Activated naive CD8-positive, alpha-beta T cell treated with anti-CD3 and anti-CD28 coated beads for 36 hours (primary cell): ENCODE results near the gene C6orf62. TPM values are rescaled to one million over a fixed set of nuclear protein-coding genes. Genes with fewer than 3 reads are reported as not detected.
A peak's percentile ranks its signal among the peaks of the same experiment; 100 is the strongest.
"Not testable (repeated sequence)": the region's sequence is repeated elsewhere in the genome, so short reads cannot be mapped to it uniquely, and the experiment has no call there.

Experiments
- DNase-seq: peaks from one replicate; pipeline ENCODE4 v3.0.0; 2021
- H3K27ac Mint-ChIP-seq: one replicate; pipeline ENCODE4 v1.8.0; 2022; ENCODE audit warnings: mild to moderate bottlenecking, moderate library complexity, mixed read lengths
- H3K27me3 Mint-ChIP-seq: one replicate; pipeline ENCODE4 v1.8.0; 2022; ENCODE audit warnings: mild to moderate bottlenecking, mixed read lengths
- H3K36me3 Mint-ChIP-seq: one replicate; pipeline ENCODE4 v1.8.0; 2021; ENCODE audit warnings: mild to moderate bottlenecking, mixed read lengths
- H3K4me1 Mint-ChIP-seq: one replicate; pipeline ENCODE4 v1.8.0; 2021; ENCODE audit warnings: mixed read lengths
- H3K4me3 Mint-ChIP-seq: one replicate; pipeline ENCODE4 v1.8.0; 2022; ENCODE audit warnings: mild to moderate bottlenecking, moderate library complexity, mixed read lengths
- H3K9me3 Mint-ChIP-seq: one replicate; pipeline ENCODE4 v1.8.0; 2022; ENCODE audit warnings: mixed read lengths
- total RNA-seq, 2 experiments: library from RNA; stranded (reverse); gene quantifications; one replicate each; pipeline ENCODE4 v1.2.3, GENCODE V29; 2021

The C6orf62 gene
- total RNA-seq, 2 experiments from 2014 or later, result 110 to 111 TPM

DNA sequence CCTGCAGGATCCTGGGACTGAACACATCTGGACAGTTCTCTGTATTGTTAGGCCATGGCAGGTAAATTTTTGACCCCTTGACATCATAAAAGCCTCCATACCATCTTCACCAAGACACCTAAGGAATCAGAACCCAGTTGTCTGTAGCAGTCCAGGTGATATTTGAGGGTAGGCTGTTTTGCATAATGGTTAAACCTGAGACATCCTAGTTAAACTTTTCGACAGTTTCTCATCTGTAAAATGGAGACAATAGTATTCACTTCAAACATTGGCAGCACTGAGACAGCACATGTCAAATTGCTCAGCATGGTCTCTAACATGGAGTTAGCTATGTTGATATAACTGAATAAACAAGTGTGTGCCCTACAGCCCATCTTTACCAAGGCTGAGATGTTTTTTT, 24.8 kb downstream of the C6orf62 start:
- no peaks in the 10 kb centered on the region for H3K27me3 Mint-ChIP-seq
- no peak overlapping the region for H3K4me3 Mint-ChIP-seq
- H3K4me1 Mint-ChIP-seq, result peaks cover 24% of the 10 kb centered on the region
- no peak for DNase-seq
- no peaks in the 10 kb centered on the region for H3K9me3 Mint-ChIP-seq
- H3K27ac Mint-ChIP-seq, result no peak overlapping the region
- peaks cover 5% of the 10 kb centered on the region for H3K36me3 Mint-ChIP-seq

DNA sequence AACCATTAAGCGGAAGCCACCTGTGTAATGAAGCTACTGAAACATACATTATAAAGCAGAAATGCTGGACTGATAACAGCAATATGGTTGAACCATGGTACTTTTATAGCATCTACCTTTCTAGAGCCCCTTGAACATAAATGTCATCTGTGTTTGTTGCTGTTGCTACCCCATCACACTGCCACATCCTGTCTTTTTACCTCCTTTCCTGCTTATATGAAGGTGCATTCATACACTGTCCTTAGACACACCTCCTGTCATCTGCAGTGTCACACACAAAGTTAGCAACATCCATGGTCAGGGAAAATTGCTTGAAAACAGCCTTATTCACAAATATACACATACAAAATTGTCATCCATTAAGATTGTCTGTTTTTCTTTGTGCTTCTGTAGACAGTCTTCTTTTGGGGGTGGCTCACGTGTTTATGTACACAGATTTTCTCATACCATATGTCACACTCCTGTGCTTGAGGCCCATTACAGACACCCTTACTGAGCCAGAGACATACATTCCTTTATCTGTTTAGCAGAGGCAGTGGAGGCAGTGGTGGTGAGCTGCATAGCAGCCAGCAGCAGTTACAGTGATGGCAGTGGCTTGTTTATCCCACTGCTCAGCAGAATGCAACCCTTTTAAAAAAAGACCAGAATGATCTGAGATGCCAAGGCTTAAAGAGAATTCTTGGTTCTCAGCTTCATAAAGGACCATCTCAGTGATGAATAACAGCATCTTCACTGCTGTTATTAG, 25.9 kb downstream of the C6orf62 start:
- no peaks in the 10 kb centered on the region for H3K27me3 Mint-ChIP-seq
- no peaks in the 10 kb centered on the region for H3K9me3 Mint-ChIP-seq
- no peak overlapping the region for H3K4me3 Mint-ChIP-seq
- H3K4me1 Mint-ChIP-seq, result peaks cover 24% of the 10 kb centered on the region
- DNase-seq, result no peak
- no peaks in the 10 kb centered on the region for H3K36me3 Mint-ChIP-seq
- H3K27ac Mint-ChIP-seq, result no peak overlapping the region

DNA sequence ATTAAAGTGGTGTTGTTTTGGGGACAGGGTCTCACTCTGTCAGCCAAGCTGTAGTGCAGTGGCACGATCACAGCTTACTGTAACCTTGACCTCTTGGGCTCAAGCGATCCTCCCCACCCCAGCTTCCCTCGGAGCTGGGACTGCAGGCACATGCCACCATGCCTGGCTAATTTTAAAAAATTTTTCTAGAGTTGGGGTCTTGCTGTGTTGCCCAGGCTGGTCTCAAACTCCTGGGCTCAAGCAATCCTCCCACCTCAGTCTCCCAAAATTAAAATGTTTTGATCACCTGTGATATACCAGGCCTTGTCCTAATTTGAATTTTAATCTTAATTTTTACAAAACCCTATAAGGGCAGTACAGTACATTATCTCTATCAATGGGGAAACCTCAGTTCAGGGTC, 26.5 kb downstream of the C6orf62 start:
- DNase-seq, result no peak
- H3K27ac Mint-ChIP-seq, result no peak overlapping the region
- peaks cover 24% of the 10 kb centered on the region for H3K4me1 Mint-ChIP-seq
- H3K4me3 Mint-ChIP-seq, result no peak overlapping the region
- no peaks in the 10 kb centered on the region for H3K27me3 Mint-ChIP-seq
- H3K36me3 Mint-ChIP-seq, result peaks cover under 1% of the 10 kb centered on the region
- H3K9me3 Mint-ChIP-seq, result no peaks in the 10 kb centered on the region

DNA sequence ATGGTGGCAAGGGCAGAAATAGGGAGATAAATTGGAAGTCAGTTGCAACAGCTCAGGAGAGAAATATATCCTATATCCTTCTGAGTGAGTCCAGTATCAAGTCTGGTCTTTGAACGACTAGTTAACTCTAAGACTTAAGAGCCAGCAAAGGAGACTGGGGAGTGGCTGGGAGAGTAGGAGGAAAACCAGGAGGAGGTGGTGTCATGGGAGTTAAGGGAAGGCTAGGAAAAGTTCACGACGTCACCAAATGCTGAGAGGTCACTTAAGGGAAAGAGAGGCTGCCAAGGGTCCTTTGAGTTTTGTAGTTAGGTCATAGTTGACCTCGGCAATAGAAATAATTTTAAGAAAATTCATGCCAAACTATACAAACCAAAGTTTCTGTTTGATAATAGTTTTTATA, 27.0 kb downstream of the C6orf62 start:
- Mint-ChIP-seq H3K9me3 (no peaks in the 10 kb centered on the region), H3K4me3 (no peak overlapping the region), H3K27ac (no peak overlapping the region), H3K27me3 (no peaks in the 10 kb centered on the region), H3K4me1 (peaks cover 24% of the 10 kb centered on the region), H3K36me3 (peaks cover 4% of the 10 kb centered on the region)
- no peak for DNase-seq

DNA sequence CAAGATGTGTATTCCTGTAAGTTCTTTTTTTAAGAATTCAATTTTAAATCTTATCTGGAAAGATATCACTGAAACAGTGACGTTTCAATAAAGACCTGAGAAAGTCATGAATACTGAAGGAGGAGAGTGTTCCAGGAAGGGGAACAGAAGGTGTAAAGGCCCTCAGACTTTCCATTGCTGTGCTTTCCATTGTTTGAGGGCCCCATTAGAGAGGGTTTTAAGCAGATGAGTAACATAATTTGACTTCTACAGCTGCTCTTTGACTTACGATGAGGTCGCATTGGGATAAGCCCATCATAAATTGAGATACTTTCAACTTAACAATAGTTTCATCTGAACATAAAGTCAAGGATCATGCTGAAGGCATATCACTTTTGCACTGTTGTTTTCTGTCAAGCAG, 27.4 kb downstream of the C6orf62 start:
- DNase-seq, result no peak
- Mint-ChIP-seq H3K4me1 (peaks cover 24% of the 10 kb centered on the region), H3K27ac (peak overlapping the region; percentile 28), H3K9me3 (no peaks in the 10 kb centered on the region), H3K4me3 (no peak overlapping the region), H3K36me3 (peaks cover 4% of the 10 kb centered on the region), H3K27me3 (no peaks in the 10 kb centered on the region)

DNA sequence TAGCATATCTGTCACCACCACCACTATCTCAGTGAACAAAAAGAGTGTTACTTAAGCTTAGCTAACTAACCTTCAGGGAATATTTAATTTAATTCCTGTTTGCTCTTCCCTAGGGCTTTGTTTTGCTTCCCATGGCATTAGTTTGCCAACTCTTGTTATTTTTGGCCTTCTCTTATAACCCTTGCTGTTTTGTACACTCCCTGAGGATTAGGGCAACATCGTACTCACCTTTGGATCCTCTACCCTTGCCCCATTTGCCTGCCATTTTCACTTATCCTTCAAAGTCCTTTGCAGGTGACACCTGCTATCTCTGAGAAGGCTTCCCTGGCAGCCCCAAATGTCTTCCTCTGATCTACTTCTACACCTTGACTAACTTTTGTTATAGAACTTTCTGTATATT, 28.4 kb downstream of the C6orf62 start:
- Mint-ChIP-seq H3K9me3 (no peaks in the 10 kb centered on the region), H3K27ac (no peak overlapping the region), H3K4me3 (no peak overlapping the region), H3K27me3 (no peaks in the 10 kb centered on the region), H3K4me1 (peaks cover 17% of the 10 kb centered on the region), H3K36me3 (peaks cover 4% of the 10 kb centered on the region)
- no peak for DNase-seq

DNA sequence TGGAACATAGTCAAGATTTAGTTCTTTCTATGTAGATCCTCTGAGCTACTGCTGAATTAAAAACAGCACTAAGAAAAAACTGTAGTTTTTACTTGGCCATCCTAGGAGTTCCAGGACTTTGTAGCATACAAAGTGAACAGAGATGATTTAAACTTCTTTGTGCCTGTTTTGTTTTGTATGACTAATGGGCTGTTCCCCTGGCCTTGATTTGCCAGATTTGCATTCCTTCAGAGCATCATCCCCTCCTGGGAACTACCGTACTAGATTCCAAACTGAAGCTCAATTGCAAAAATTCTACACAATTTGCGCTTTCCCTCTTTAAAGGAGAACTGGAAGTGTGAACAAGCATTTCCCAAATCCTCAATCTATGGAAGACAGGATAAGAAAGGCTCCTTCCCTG, 29.0 kb downstream of the C6orf62 start:
- H3K4me3 Mint-ChIP-seq, result no peak overlapping the region
- H3K27me3 Mint-ChIP-seq, result no peaks in the 10 kb centered on the region
- DNase-seq, result no peak
- no peak overlapping the region for H3K27ac Mint-ChIP-seq
- peaks cover 15% of the 10 kb centered on the region for H3K4me1 Mint-ChIP-seq
- H3K36me3 Mint-ChIP-seq, result peaks cover 4% of the 10 kb centered on the region
- no peaks in the 10 kb centered on the region for H3K9me3 Mint-ChIP-seq

DNA sequence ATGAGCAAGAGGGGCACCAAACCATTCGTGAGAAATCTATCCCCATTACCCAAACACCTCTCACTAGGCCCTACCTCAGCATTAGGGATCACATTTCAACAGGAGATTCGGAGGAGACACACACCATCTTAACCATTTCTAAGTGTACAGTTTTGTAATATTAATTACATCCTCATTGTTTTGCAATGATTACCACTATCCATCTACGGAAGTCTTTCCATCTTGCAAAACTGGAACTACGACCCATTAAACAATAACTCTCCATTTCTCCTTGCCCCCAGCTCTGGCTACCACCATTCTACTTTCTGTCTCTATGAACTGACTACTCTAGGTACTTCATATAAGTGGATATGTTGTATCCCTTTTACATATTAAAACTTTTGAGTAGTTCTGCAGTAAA, 32.0 kb downstream of the C6orf62 start:
- DNase-seq, result no peak
- H3K9me3 Mint-ChIP-seq, result no peaks in the 10 kb centered on the region
- no peaks in the 10 kb centered on the region for H3K27me3 Mint-ChIP-seq
- peaks cover 11% of the 10 kb centered on the region for H3K4me1 Mint-ChIP-seq
- peaks cover 8% of the 10 kb centered on the region for H3K36me3 Mint-ChIP-seq
- H3K27ac Mint-ChIP-seq, result no peak overlapping the region
- no peak overlapping the region for H3K4me3 Mint-ChIP-seq

DNA sequence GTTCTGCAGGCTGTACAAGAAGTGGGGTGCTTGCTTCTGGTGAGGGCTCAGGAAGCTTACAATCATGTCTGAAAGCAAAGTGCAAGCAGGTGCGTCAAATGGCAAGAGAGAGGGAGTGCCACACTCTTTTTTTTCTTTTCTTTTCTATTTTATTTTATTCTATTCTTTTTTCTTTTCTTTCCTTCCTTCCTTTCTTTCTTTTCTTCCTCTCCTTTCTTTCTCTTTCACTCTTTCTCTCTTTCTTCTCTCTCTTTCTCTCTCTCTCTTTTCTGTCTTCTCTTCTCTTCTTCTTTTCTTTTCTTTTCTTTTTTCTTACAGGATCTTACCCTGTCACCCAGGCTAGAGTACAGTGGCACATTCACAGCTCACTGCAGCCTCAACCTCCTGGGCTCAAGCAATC, 32.5 kb downstream of the C6orf62 start:
- DNase-seq, result no peak
- Mint-ChIP-seq H3K27ac (no peak overlapping the region), H3K27me3 (no peaks in the 10 kb centered on the region), H3K9me3 (no peaks in the 10 kb centered on the region), H3K4me3 (no peak overlapping the region), H3K36me3 (peaks cover 8% of the 10 kb centered on the region), H3K4me1 (peaks cover 6% of the 10 kb centered on the region)

DNA sequence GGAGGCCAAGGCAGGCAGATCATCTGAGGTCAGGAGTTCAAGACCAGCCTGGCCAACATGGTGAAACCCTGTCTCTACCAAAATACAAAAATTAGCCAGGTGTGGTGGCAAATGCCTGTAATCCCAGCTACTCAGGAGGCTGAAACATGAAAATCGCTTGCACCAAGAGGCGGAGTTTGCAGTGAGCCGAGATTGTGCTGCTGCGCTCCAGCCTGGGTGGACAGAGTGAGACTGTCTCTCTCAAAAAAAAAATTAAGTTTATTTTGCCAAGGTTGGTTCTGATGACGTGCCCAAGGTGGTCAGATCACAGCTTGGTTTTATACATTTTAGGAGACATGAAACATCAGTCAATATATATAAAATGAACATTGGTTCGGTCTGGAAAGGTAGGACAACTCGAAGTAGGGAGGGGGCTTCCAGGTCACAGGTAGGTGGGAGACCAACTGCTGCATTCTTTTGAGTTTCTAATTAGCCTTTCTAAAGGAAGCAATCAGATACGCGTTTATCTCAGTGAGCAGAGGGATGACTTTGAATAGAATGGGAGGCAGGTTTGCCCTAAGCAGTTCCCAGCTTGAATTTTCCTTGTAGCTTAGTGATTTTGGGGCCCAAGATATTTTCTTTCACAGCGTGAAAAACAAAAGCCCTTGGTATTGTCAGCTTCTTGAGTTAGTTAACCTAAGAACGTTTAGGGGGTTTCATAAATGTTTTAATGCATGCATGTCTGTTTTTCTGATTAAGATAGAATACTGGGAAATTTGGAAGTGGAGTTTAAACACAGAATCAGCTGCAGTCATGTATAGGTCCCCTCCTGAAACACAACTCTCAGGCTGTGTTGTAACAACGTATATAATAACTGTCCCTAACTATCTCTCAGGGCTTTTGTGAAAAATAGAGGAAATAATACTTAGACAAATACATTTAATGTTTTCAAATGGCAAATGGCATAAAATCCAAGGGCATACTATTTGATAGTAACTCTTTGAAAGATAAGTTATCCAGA, 35.4 kb downstream of the C6orf62 start:
- no peak for DNase-seq
- Mint-ChIP-seq H3K4me1 (peaks cover 6% of the 10 kb centered on the region), H3K9me3 (no peaks in the 10 kb centered on the region), H3K27me3 (no peaks in the 10 kb centered on the region), H3K4me3 (no peak overlapping the region), H3K36me3 (peaks cover 8% of the 10 kb centered on the region), H3K27ac (no peak overlapping the region)

DNA sequence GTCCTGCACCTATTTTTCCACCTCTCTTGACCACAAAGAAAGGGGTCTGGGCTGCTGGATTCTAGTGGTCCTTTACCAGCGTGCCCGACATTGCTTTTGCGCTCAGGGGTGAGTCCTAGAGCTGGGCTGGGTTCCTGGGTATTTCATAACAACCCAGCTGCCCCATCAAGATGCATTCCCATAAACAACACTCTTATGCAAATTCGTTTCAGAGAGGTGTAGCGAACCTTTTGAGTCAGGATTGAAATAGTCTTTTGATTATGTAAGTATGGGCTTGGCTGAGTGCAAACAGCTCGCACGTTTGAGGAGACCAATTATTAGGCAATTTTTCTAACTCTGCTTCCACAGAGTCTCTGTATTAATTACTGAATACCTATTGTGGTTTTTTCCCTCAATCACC, 38.4 kb downstream of the C6orf62 start:
- DNase-seq, result no peak
- Mint-ChIP-seq H3K27me3 (no peaks in the 10 kb centered on the region), H3K36me3 (peaks cover 5% of the 10 kb centered on the region), H3K9me3 (no peaks in the 10 kb centered on the region), H3K27ac (no peak overlapping the region), H3K4me3 (no peak overlapping the region), H3K4me1 (peaks cover 6% of the 10 kb centered on the region)

DNA sequence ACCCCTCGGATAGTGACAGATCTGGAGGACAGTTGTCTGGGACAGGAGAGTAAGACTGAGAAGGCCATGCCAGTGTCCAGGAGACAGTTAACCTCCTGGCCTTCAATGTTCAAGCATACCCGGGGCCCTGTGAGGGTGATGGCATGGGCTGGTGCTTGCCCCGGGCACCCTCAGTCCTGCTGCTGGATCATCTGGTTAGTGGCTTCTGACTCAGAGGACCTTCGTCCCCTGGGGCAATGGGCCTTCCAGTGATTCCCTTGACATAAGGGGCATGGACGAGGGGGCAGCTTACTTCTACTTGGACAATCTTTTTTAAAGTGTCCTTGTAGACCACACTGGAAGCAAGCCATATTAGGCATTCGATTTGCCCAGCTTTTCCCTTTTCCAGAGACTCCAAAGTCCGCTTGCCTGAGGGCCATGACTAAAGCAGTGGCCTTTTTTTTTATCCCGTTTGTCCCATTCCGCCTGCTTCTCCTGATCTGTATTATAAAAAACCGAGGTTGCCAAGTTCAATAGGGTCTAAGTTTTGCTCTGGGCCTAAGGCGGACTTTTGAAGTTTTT, 40.1 kb downstream of the C6orf62 start:
- H3K9me3 Mint-ChIP-seq, H3K4me1 Mint-ChIP-seq, H3K27ac Mint-ChIP-seq, H3K27me3 Mint-ChIP-seq, H3K4me3 Mint-ChIP-seq, DNase-seq: not testable (repeated sequence)
- peaks cover 20% of the 10 kb centered on the region for H3K36me3 Mint-ChIP-seq

DNA sequence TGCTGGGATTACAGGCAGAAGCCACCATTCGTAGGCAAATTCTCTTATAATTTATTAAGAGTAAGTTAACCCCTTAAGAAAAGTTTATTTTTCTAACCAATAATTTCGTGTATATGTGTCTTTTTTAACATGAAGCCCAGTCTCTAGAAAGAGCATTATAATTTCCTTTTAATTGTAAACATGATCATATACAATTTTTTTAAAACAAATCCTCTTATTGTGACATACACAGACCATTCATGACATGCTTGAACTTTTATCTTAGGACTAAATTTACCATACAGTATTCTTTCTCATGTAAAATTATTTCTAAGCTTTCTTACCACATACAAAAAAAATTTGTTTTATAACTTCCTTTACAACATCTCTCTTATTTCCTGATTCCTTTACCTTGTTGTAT, 45.3 kb downstream of the C6orf62 start:
- Mint-ChIP-seq H3K9me3 (peaks cover 27% of the 10 kb centered on the region), H3K27me3 (no peaks in the 10 kb centered on the region), H3K36me3 (peaks cover 43% of the 10 kb centered on the region), H3K4me3 (no peak overlapping the region), H3K27ac (no peak overlapping the region), H3K4me1 (peaks cover 5% of the 10 kb centered on the region)
- DNase-seq, result no peak

DNA sequence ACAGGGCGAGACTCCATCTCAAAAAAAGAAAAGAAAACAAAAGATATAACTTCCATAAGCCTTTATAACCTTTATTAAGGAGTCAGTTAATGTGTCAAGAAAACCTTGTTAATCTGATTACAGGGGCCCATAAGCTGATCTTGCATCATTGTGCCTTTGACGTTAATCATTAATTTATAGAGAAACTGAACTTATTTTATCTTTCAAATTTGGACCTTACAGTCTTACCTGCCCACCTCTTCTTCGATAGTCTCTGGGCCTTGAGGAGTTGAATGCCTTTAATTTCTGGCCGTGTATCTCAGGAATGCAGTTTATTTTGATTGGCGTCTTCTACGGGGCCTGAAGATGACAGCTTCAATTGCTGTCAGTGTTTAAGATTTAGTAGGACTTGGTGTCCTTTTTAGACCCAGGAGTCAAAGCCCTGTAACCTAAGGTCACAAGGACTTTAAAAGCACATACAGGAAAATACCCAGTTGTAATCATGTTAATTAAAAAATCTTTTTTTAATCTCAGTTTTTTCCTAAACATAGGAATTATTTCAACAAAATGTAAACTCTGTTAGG, 46.3 kb downstream of the C6orf62 start:
- H3K9me3 Mint-ChIP-seq, result peaks cover 27% of the 10 kb centered on the region
- peaks cover 45% of the 10 kb centered on the region for H3K36me3 Mint-ChIP-seq
- H3K4me3 Mint-ChIP-seq, result no peak overlapping the region
- H3K27ac Mint-ChIP-seq, result no peak overlapping the region
- no peak for DNase-seq
- no peaks in the 10 kb centered on the region for H3K27me3 Mint-ChIP-seq
- H3K4me1 Mint-ChIP-seq, result peaks cover 9% of the 10 kb centered on the region

DNA sequence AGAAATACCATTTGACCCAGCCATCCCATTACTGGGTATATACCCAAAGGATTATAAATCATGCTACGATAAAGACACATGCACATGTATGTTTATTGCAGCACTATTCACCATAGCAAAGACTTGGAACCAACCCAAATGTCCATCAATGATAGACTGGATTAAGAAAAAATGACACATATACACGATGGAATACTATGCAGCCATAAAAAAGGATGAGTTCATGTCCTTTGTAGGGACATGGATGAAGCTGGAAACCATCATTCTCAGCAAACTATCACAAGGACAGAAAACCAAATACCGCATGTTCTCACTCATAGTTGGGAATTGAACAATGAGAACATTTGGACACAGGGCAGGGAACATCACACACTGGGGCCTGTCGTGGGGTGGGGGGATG, 47.9 kb downstream of the C6orf62 start:
- not testable (repeated sequence) for H3K27me3 Mint-ChIP-seq, H3K27ac Mint-ChIP-seq, H3K4me3 Mint-ChIP-seq, DNase-seq
- peaks cover 55% of the 10 kb centered on the region for H3K36me3 Mint-ChIP-seq
- H3K9me3 Mint-ChIP-seq, result peaks cover 27% of the 10 kb centered on the region
- H3K4me1 Mint-ChIP-seq, result peaks cover 17% of the 10 kb centered on the region
